ENCODE measurements around the gene NDUFAF8. TPM values are rescaled to one million over a fixed set of nuclear protein-coding genes. Genes with fewer than 3 reads are reported as not detected.

Gene NDUFAF8
- total RNA-seq, 1 experiment from 2014 or later: 58.6 TPM

DNA sequence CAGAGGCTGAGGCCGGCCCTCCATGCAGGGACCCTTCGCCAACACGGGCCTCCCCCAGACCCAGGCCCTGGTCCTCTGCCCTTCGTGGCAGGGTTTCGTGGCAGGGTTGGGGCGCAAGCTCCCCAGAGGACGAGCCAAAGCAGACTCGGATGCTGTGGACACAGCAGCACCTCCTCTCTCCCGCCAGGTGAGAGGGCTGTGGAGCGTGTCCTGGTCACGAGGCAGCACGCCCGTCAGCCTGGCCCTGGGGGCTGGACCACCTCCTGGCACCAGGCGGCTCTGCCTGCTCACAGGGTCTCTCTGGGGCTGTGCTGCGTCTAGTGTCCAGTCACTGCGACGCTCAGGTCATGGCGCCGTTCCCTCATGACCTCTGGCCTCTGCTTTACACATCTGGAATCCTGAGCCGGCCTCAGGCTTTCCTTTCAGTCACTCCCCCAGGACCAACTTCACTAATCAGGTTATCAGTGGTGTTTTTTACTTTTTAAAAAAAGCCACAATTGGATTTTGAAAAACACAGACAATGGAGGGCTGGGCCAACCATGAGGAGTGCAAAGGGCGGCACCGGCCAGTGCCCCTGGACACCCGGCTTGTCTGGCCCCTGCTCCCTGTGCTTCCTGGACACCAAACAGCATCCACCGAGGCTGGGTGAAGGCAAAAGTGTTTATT, 5.4 kb downstream of the NDUFAF8 start:
- Histone ChIP-seq H3K27ac (ENCODE audit: low read depth, low read length, poor library complexity, severe bottlenecking) (no peak overlapping the region), H3K36me3 (ENCODE audit: insufficient read depth, low read length, poor library complexity, severe bottlenecking) (peaks cover 10% of the 10 kb centered on the region), H3K4me3 (ENCODE audit: low read depth, low read length, poor library complexity, severe bottlenecking) (no peak overlapping the region), H3K4me1 (ENCODE audit: insufficient read depth, low read length, poor library complexity, severe bottlenecking) (no peaks in the 10 kb centered on the region), H3K27me3 (replicated peaks; ENCODE audit: insufficient read depth, low read depth, low read length, poor library complexity) (no peaks in the 10 kb centered on the region), H3K9me3 (ENCODE audit: low read depth, low read length, poor library complexity, severe bottlenecking) (no peaks in the 10 kb centered on the region)
- CTCF ChIA-PET: no interaction called here
- DNase-seq (ENCODE audit: low spot score): no peak
- no TSS peak for BruUV-seq (replicated peaks)
- TF ChIP-seq, protein P1, sequence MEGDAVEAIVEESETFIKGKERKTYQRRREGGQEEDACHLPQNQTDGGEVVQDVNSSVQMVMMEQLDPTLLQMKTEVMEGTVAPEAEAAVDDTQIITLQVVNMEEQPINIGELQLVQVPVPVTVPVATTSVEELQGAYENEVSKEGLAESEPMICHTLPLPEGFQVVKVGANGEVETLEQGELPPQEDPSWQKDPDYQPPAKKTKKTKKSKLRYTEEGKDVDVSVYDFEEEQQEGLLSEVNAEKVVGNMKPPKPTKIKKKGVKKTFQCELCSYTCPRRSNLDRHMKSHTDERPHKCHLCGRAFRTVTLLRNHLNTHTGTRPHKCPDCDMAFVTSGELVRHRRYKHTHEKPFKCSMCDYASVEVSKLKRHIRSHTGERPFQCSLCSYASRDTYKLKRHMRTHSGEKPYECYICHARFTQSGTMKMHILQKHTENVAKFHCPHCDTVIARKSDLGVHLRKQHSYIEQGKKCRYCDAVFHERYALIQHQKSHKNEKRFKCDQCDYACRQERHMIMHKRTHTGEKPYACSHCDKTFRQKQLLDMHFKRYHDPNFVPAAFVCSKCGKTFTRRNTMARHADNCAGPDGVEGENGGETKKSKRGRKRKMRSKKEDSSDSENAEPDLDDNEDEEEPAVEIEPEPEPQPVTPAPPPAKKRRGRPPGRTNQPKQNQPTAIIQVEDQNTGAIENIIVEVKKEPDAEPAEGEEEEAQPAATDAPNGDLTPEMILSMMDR (conservative IDR thresholded peaks at IDR 0.05; ENCODE audit: low read depth, low read length): no peak
- no peak for TF ChIP-seq EZH2 (IDR thresholded peaks at IDR 0.05; ENCODE audit: borderline replicate concordance, low read depth, low read length, poor library complexity, severe bottlenecking)
- POLR2A ChIA-PET (ENCODE audit: low non-redundant PET): interaction anchor here (0.6 kb wide), 1 partner anchor 267 kb away, joined by 3 read pairs; no protein-coding TSS in a partner anchor
- intact Hi-C loops (cut with micrococcal nuclease; ENCODE audit: unreplicated experiment): loop anchor here (5.0 kb wide), 1 partner anchor 257 kb away; no protein-coding TSS in a partner anchor

DNA sequence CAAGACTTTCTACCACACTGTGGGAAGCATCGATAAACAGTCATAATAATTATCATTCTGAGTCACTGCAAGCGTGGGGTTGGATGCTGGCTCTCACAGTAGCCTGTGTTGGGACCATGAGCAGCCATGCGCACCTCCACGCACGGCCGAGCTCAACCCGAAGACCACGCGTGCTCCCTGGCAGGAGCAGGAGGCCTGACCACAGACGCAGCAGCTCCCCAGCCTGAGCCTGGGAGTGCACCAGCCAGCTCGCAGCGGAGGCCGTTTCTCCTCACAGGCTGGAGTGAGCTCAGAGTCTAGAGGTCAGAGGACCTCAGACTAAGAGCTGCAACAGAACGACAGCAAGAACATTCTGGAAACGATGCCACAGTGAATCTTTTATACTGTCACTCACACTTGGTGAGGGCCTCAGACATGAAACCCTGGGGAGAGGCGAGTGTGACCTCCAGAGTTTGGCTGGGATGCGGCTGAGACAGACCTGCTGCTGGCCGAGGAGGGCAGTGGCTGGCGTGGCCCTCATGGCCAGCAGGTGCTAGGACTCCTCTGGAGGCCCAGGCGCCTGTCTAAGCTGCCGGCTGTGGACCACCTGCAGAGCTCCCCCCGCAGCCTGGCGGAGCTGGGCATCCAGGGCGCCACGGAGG, 6.0 kb downstream of the NDUFAF8 start:
- ChIA-PET POLR2A (ENCODE audit: low non-redundant PET) (interaction anchor here (0.6 kb wide), 1 partner anchor 268 kb away, joined by 3 read pairs; no protein-coding TSS in a partner anchor), CTCF (no interaction called here)
- no peak overlapping the region for H3K4me3 ChIP-seq (ENCODE audit: low read depth, low read length, poor library complexity, severe bottlenecking)
- no TSS peak for BruUV-seq (replicated peaks)
- H3K27ac ChIP-seq (ENCODE audit: low read depth, low read length, poor library complexity, severe bottlenecking): no peak overlapping the region
- H3K4me1 ChIP-seq (ENCODE audit: insufficient read depth, low read length, poor library complexity, severe bottlenecking): no peaks in the 10 kb centered on the region
- peaks cover 14% of the 10 kb centered on the region for H3K36me3 ChIP-seq (ENCODE audit: insufficient read depth, low read length, poor library complexity, severe bottlenecking)
- no peak for TF ChIP-seq EZH2 (IDR thresholded peaks at IDR 0.05; ENCODE audit: borderline replicate concordance, low read depth, low read length, poor library complexity, severe bottlenecking)
- TF ChIP-seq, protein P1 (conservative IDR thresholded peaks at IDR 0.05; ENCODE audit: low read depth, low read length): no peak
- no peaks in the 10 kb centered on the region for H3K27me3 ChIP-seq (replicated peaks; ENCODE audit: insufficient read depth, low read depth, low read length, poor library complexity)
- H3K9me3 ChIP-seq (ENCODE audit: low read depth, low read length, poor library complexity, severe bottlenecking): no peaks in the 10 kb centered on the region
- intact Hi-C loops (cut with micrococcal nuclease; ENCODE audit: unreplicated experiment): no loop called here
- DNase-seq (ENCODE audit: low spot score): no peak

DNA sequence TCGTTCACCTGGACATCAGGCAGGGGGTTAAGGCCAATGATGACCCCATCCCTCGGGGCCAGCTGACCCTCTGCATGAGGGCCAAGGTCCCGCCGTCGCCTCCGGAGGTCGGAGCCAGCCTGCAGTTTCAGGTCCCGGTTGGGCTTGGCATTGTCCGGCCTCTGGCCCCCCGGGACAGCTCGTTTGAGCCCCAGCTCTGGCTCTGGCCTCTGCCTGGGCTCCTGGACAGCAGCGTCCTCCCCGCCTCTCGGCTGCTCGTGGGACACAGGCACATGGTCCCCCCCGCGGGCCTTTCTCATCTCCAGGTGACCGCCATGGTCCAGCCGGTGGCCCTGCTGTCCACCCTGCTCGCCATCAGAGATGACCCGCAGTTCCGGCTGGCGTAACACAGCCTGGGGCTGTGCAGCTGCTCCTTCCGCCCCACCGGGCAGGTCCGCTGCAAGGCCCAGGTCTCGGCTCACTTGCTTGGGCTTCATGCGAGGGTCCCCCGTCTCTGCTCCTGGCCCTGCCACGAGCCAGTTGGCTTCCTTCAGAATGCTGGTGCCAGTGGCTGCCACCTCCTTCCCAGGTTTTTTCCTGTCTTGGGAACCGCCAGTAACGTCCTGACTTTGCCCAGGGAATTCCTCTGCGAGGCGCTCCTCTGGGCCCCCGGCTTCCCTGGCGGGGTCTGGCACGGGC, 6.7 kb downstream of the NDUFAF8 start:
- Histone ChIP-seq H3K36me3 (ENCODE audit: insufficient read depth, low read length, poor library complexity, severe bottlenecking) (peaks cover 15% of the 10 kb centered on the region), H3K4me1 (ENCODE audit: insufficient read depth, low read length, poor library complexity, severe bottlenecking) (no peaks in the 10 kb centered on the region), H3K9me3 (ENCODE audit: low read depth, low read length, poor library complexity, severe bottlenecking) (no peaks in the 10 kb centered on the region), H3K27me3 (replicated peaks; ENCODE audit: insufficient read depth, low read depth, low read length, poor library complexity) (no peaks in the 10 kb centered on the region), H3K4me3 (ENCODE audit: low read depth, low read length, poor library complexity, severe bottlenecking) (no peak overlapping the region), H3K27ac (ENCODE audit: low read depth, low read length, poor library complexity, severe bottlenecking) (no peak overlapping the region)
- BruUV-seq (replicated peaks): no TSS peak
- no peak for TF ChIP-seq EZH2 (IDR thresholded peaks at IDR 0.05; ENCODE audit: borderline replicate concordance, low read depth, low read length, poor library complexity, severe bottlenecking)
- TF ChIP-seq, protein P1 (conservative IDR thresholded peaks at IDR 0.05; ENCODE audit: low read depth, low read length): no peak
- ChIA-PET POLR2A (ENCODE audit: low non-redundant PET) (no interaction called here), CTCF (no interaction called here)
- intact Hi-C loops (cut with micrococcal nuclease; ENCODE audit: unreplicated experiment): no loop called here
- DNase-seq (ENCODE audit: low spot score): no peak
